Hepatocyte (in vitro differentiated cells): ENCODE data around the gene RPP25L.

Experiments used
- EZH2 ChIP-seq: fragments of 200-600 bp; sonication (generic); IDR thresholded peaks from 2 replicates; pipeline ENCODE4 v1.6.1; 2016; ENCODE audit warnings: antibody characterized with exemption, mild to moderate bottlenecking, borderline replicate concordance
- EZH2phosphoT487 ChIP-seq: fragments of 200-600 bp; sonication (generic); IDR thresholded peaks from one replicate; pipeline ENCODE4 v1.6.1; 2018; ENCODE audit warnings: antibody characterized with exemption, mild to moderate bottlenecking, low read depth, moderate library complexity; ENCODE audit not compliant: unreplicated experiment, severe bottlenecking
- TF ChIP-seq, protein P1 (sequence below): fragments of 200-600 bp; sonication (generic); IDR thresholded peaks from 2 replicates; pipeline ENCODE4 v1.5.1; 2016; ENCODE audit warnings: antibody characterized with exemption, mild to moderate bottlenecking; ENCODE audit not compliant: poor library complexity

DNA sequence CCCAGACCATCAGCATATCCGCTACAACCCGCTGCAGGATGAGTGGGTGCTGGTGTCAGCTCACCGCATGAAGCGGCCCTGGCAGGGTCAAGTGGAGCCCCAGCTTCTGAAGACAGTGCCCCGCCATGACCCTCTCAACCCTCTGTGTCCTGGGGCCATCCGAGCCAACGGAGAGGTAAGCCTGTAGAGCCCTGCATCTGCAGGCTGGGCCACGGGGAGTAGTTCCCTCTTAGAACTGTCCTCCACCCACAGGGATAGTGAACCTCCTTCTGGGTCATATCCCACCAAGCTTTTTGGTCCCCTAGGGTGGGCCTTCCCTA lies 35.1 kb upstream of the RPP25L start:
- TF ChIP-seq, protein P1, sequence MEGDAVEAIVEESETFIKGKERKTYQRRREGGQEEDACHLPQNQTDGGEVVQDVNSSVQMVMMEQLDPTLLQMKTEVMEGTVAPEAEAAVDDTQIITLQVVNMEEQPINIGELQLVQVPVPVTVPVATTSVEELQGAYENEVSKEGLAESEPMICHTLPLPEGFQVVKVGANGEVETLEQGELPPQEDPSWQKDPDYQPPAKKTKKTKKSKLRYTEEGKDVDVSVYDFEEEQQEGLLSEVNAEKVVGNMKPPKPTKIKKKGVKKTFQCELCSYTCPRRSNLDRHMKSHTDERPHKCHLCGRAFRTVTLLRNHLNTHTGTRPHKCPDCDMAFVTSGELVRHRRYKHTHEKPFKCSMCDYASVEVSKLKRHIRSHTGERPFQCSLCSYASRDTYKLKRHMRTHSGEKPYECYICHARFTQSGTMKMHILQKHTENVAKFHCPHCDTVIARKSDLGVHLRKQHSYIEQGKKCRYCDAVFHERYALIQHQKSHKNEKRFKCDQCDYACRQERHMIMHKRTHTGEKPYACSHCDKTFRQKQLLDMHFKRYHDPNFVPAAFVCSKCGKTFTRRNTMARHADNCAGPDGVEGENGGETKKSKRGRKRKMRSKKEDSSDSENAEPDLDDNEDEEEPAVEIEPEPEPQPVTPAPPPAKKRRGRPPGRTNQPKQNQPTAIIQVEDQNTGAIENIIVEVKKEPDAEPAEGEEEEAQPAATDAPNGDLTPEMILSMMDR, result no peak
- TF ChIP-seq EZH2phosphoT487, result no peak
- no peak for TF ChIP-seq EZH2
